A549 (cell line): ENCODE data around the gene IGSF11. TPM values are rescaled to one million over a fixed set of nuclear protein-coding genes. Genes with fewer than 3 reads are reported as not detected.

ENCODE experiments used
- ATAC-seq, 2 experiments: fragments of 200-7000 bp in 1 of 2; fragments of >200 bp in 1 of 2; cut with Nextera tagmentation in 1 of 2; cut with Tn5 transposase in 1 of 2; 3 replicates each; pipeline versions ENCODE4 v1.8.0 to v1.9.1; 2018 to 2020; ENCODE audit warnings: mild to moderate bottlenecking in 1 of 2, moderate library complexity in 1 of 2
- CTCF ChIA-PET: fragments of 300-600 bp; sonication (Branson Sonifier 250); formaldehyde crosslinking; extraction: SDS; loops from one replicate; lab custom pipeline; 2021; ENCODE audit warnings: antibody characterized with exemption, inconsistent platforms; lab: Yijun Ruan, JAX
- POLR2A ChIA-PET: fragments of 350-600 bp; formaldehyde crosslinking; extraction: SDS; loops from one replicate; lab custom pipeline; 2021; ENCODE audit warnings: antibody characterized with exemption, inconsistent platforms; lab: Yijun Ruan, JAX
- DNase-seq, 2 experiments: peaks; one replicate each; pipeline versions ENCODE4 v3.0.0 to v3.0.0-alpha.2; 2011 to 2016; ENCODE audit warnings: low read depth in 1 of 2, low spot score in 1 of 2
- FAIRE-seq: peaks from 2 replicates; lab custom pipeline; 2011; peaks lifted over from hg19 to GRCh38; lab: Jason Lieb, UNC
- H3K27ac ChIP-seq, 2 experiments: fragments of >200 bp; sonication (Bioruptor Twin); formaldehyde crosslinking; 3 replicates each; pipeline ENCODE4 v1.5.1; 2016 to 2017
- H3K4me1 ChIP-seq: fragments of >200 bp; sonication (Bioruptor Twin); formaldehyde crosslinking; 3 replicates; pipeline ENCODE4 v1.6.1; 2016
- H3K4me2 ChIP-seq: fragments of >200 bp; sonication (Bioruptor Twin); formaldehyde crosslinking; 3 replicates; pipeline ENCODE4 v1.6.1; 2016
- H3K4me3 ChIP-seq: fragments of >200 bp; sonication (Bioruptor Twin); formaldehyde crosslinking; 3 replicates; pipeline ENCODE4 v1.5.1; 2016
- H3K9me3 ChIP-seq: fragments of >200 bp; sonication (Bioruptor Twin); formaldehyde crosslinking; 3 replicates; pipeline ENCODE4 v1.6.1; 2016
- CBX8 ChIP-seq: fragments of 200-600 bp; sonication (generic); IDR thresholded peaks from 2 replicates; pipeline ENCODE4 v1.6.1; 2016
- CHD4 ChIP-seq: fragments of 200-600 bp; sonication (generic); IDR thresholded peaks from 2 replicates; pipeline ENCODE4 v1.6.1; 2016; ENCODE audit warnings: antibody characterized with exemption, mild to moderate bottlenecking, borderline replicate concordance
- E2F6 ChIP-seq: IDR thresholded peaks from 2 replicates; pipeline ENCODE4 v1.6.1; 2012; ENCODE audit warnings: low read depth, borderline replicate concordance
- EP300 ChIP-seq, 2 experiments: fragments of >200 bp; sonication (Bioruptor Twin); formaldehyde crosslinking; IDR thresholded peaks; 2 replicates in 1 of 2; 3 replicates in 1 of 2; pipeline ENCODE4 v1.6.1; 2016 to 2017
- FOXS1 ChIP-seq: fragments of 250-450 bp; sonication (Bioruptor Pico); IDR thresholded peaks from 2 replicates; pipeline ENCODE4 v1.5.0; 2020; ENCODE audit warnings: mild to moderate bottlenecking, moderate library complexity
- HDAC2 ChIP-seq: fragments of 200-600 bp; sonication (generic); IDR thresholded peaks from 2 replicates; pipeline ENCODE4 v1.6.1; 2016
- HOXA7 ChIP-seq: fragments of 250-450 bp; sonication (Bioruptor Pico); IDR thresholded peaks from 2 replicates; pipeline ENCODE4 v1.5.0; 2020; ENCODE audit warnings: mild to moderate bottlenecking, moderate library complexity
- KDM5A ChIP-seq: fragments of 200-600 bp; sonication (generic); IDR thresholded peaks from 2 replicates; pipeline ENCODE4 v1.6.1; 2016; ENCODE audit warnings: antibody characterized with exemption, mild to moderate bottlenecking
- MAFK ChIP-seq: fragments of 450-650 bp; IDR thresholded peaks from 2 replicates; pipeline ENCODE4 v1.6.1; 2014; ENCODE audit not compliant: partially characterized antibody
- NPAS2 ChIP-seq: fragments of 250-450 bp; sonication (Bioruptor Pico); IDR thresholded peaks from 2 replicates; pipeline ENCODE4 v1.8.0; 2022; ENCODE audit warnings: mild to moderate bottlenecking, moderate library complexity, borderline replicate concordance
- NR3C1 ChIP-seq: fragments of >200 bp; sonication (Bioruptor Twin); formaldehyde crosslinking; IDR thresholded peaks from 3 replicates; pipeline ENCODE4 v1.6.1; 2017
- RCOR1 ChIP-seq: fragments of 150-350 bp; IDR thresholded peaks from 2 replicates; pipeline ENCODE4 v1.6.1; 2014; ENCODE audit warnings: antibody characterized with exemption, low read length, low read depth
- TP53 ChIP-seq: fragments of 250-450 bp; sonication (Bioruptor Pico); IDR thresholded peaks from 2 replicates; pipeline ENCODE4 v1.5.0; 2021; ENCODE audit warnings: mild to moderate bottlenecking, moderate library complexity
- ZSCAN20 ChIP-seq: fragments of 250-450 bp; sonication (Bioruptor Pico); IDR thresholded peaks from 2 replicates; pipeline ENCODE4 v1.8.0; 2022; ENCODE audit warnings: mild to moderate bottlenecking, moderate library complexity
- WGBS: methylation state at CpG from one replicate; pipeline ENCODE4 v1.1.6; 2017; ENCODE audit errors: missing lambda C conversion rate; 5-methylcytosine and 5-hydroxymethylcytosine counted together
- polyA plus RNA-seq, 4 experiments: library from polyadenylated mRNA; depleted of rRNA in 3 of 4; stranded (reverse); fragments of >200 nt; fragmentation: RNase III in 1 of 4; extraction: RNeasy Plus Mini Kit Qiagen cat#74134 plus additional on column Dnase treatment in 1 of 4; gene quantifications; 2 replicates in 3 of 4; 3 replicates in 1 of 4; pipeline ENCODE4 v1.2.3, GENCODE V29; 2011 to 2017
- TF ChIP-seq, protein P1 (sequence below): fragments of 200-600 bp; sonication (generic); IDR thresholded peaks from 2 replicates; pipeline ENCODE4 v1.6.1; 2016; ENCODE audit warnings: antibody characterized with exemption, mild to moderate bottlenecking, moderate library complexity
- TF ChIP-seq, protein P2 (sequence below): fragments of 250-450 bp; sonication (Bioruptor Pico); IDR thresholded peaks from 2 replicates; pipeline ENCODE4 v1.5.0; 2020; ENCODE audit warnings: low read depth, mild to moderate bottlenecking, moderate library complexity
- TF ChIP-seq, protein P3 (sequence below): fragments of >200 bp; sonication (Bioruptor Twin); formaldehyde crosslinking; IDR thresholded peaks from 2 replicates; pipeline ENCODE4 v1.6.1; 2016
- TF ChIP-seq, protein P4 (sequence below): fragments of 250-450 bp; sonication (Bioruptor Pico); IDR thresholded peaks from 2 replicates; pipeline ENCODE4 v1.5.0; 2021; ENCODE audit warnings: mild to moderate bottlenecking, moderate library complexity, borderline replicate concordance
- TF ChIP-seq, protein P5 (sequence below): IDR thresholded peaks from 2 replicates; pipeline ENCODE4 v1.6.1; 2012
- TF ChIP-seq, protein P6 (sequence below): IDR thresholded peaks from 2 replicates; pipeline ENCODE4 v1.6.1; 2012

Gene IGSF11
- polyA plus RNA-seq, 2 of the 4 experiments (the other 2 are of a cell fraction), result 5.2 to 21.7 TPM

- no peak overlapping the region for H3K27ac ChIP-seq
- POLR2A ChIA-PET, result no interaction called here
- ATAC-seq (no peak), DNase-seq (no peak), FAIRE-seq (no peak)
- 0 out of 3 replicates have a peak, but pooled peaks cover 4% of the 10 kb centered on the region for H3K4me1 ChIP-seq
- TF ChIP-seq, protein P1, sequence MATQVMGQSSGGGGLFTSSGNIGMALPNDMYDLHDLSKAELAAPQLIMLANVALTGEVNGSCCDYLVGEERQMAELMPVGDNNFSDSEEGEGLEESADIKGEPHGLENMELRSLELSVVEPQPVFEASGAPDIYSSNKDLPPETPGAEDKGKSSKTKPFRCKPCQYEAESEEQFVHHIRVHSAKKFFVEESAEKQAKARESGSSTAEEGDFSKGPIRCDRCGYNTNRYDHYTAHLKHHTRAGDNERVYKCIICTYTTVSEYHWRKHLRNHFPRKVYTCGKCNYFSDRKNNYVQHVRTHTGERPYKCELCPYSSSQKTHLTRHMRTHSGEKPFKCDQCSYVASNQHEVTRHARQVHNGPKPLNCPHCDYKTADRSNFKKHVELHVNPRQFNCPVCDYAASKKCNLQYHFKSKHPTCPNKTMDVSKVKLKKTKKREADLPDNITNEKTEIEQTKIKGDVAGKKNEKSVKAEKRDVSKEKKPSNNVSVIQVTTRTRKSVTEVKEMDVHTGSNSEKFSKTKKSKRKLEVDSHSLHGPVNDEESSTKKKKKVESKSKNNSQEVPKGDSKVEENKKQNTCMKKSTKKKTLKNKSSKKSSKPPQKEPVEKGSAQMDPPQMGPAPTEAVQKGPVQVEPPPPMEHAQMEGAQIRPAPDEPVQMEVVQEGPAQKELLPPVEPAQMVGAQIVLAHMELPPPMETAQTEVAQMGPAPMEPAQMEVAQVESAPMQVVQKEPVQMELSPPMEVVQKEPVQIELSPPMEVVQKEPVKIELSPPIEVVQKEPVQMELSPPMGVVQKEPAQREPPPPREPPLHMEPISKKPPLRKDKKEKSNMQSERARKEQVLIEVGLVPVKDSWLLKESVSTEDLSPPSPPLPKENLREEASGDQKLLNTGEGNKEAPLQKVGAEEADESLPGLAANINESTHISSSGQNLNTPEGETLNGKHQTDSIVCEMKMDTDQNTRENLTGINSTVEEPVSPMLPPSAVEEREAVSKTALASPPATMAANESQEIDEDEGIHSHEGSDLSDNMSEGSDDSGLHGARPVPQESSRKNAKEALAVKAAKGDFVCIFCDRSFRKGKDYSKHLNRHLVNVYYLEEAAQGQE, result no peak
- no peaks in the 10 kb centered on the region for H3K9me3 ChIP-seq
- whole genome bisulfite sequencing, result 91% methylated on average over 1 of the region's 1 CpG
- CTCF ChIA-PET, result interaction anchor here (1.2 kb wide), 1 partner anchor 11 kb away, joined by 3 read pairs; no protein-coding TSS in a partner anchor
- H3K4me3 ChIP-seq, result no peak overlapping the region
- no peak overlapping the region for H3K4me2 ChIP-seq
These were observed 78.6 kb downstream of the IGSF11 start for GRCh38 chr3:118955914-118956556.

- no peak for ATAC-seq
- no peak for FAIRE-seq
- Histone ChIP-seq H3K9me3 (no peaks in the 10 kb centered on the region), H3K27ac (no peak overlapping the region), H3K4me3 (no peak overlapping the region), H3K4me2 (no peak overlapping the region), H3K4me1 (no peaks in the 10 kb centered on the region)
- ChIA-PET POLR2A (no interaction called here), CTCF (interaction anchor here (1.2 kb wide), 1 partner anchor 67 kb away, joined by 4 read pairs; no protein-coding TSS in a partner anchor)
- DNase-seq, result no peak
- TF ChIP-seq NPAS2 (no peak), CBX8 (no peak), TP53 (CRISPR knock-in tag) (no peak), FOXS1 (CRISPR knock-in tag) (no peak)
- TF ChIP-seq, protein P2, sequence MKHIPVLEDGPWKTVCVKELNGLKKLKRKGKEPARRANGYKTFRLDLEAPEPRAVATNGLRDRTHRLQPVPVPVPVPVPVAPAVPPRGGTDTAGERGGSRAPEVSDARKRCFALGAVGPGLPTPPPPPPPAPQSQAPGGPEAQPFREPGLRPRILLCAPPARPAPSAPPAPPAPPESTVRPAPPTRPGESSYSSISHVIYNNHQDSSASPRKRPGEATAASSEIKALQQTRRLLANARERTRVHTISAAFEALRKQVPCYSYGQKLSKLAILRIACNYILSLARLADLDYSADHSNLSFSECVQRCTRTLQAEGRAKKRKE (CRISPR knock-in tag), result no peak
These were observed 83.6 kb downstream of the IGSF11 start for GRCh38 chr3:118951089-118951488.

GRCh38 chr3:118949113-118949760 is 85.4 kb downstream of the IGSF11 start:
- CTCF ChIA-PET, result interaction anchor here (0.6 kb wide), 1 partner anchor 92 kb away, joined by 3 read pairs; no protein-coding TSS in a partner anchor
- FAIRE-seq, result peak; percentile 56

GRCh38 chr3:118948146-118948545 is 86.5 kb downstream of the IGSF11 start:
- H3K27ac ChIP-seq, result no peak overlapping the region
- H3K4me2 ChIP-seq, result no peak overlapping the region
- ATAC-seq (no peak), FAIRE-seq (no peak), DNase-seq (no peak)
- ChIA-PET CTCF (no interaction called here), POLR2A (no interaction called here)
- WGBS, result 92% methylated on average over 5 of the region's 5 CpGs
- no peak overlapping the region for H3K4me3 ChIP-seq
- H3K9me3 ChIP-seq, result no peaks in the 10 kb centered on the region
- no peaks in the 10 kb centered on the region for H3K4me1 ChIP-seq
- TF ChIP-seq HOXA7 (CRISPR knock-in tag), result no peak
- TF ChIP-seq, protein P3, sequence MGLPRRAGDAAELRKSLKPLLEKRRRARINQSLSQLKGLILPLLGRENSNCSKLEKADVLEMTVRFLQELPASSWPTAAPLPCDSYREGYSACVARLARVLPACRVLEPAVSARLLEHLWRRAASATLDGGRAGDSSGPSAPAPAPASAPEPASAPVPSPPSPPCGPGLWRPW, result no peak
- TF ChIP-seq MAFK, result no peak
- no peak for TF ChIP-seq HDAC2
- TF ChIP-seq, protein P4, sequence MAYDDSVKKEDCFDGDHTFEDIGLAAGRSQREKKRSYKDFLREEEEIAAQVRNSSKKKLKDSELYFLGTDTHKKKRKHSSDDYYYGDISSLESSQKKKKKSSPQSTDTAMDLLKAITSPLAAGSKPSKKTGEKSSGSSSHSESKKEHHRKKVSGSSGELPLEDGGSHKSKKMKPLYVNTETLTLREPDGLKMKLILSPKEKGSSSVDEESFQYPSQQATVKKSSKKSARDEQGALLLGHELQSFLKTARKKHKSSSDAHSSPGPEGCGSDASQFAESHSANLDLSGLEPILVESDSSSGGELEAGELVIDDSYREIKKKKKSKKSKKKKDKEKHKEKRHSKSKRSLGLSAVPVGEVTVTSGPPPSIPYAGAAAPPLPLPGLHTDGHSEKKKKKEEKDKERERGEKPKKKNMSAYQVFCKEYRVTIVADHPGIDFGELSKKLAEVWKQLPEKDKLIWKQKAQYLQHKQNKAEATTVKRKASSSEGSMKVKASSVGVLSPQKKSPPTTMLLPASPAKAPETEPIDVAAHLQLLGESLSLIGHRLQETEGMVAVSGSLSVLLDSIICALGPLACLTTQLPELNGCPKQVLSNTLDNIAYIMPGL, result no peak
- TF ChIP-seq, protein P5, sequence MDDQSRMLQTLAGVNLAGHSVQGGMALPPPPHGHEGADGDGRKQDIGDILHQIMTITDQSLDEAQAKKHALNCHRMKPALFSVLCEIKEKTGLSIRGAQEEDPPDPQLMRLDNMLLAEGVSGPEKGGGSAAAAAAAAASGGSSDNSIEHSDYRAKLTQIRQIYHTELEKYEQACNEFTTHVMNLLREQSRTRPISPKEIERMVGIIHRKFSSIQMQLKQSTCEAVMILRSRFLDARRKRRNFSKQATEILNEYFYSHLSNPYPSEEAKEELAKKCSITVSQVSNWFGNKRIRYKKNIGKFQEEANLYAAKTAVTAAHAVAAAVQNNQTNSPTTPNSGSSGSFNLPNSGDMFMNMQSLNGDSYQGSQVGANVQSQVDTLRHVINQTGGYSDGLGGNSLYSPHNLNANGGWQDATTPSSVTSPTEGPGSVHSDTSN, result no peak
- no peak for TF ChIP-seq NPAS2
- no peak for TF ChIP-seq NR3C1

More at GRCh38 chr3:118949113-118949760, 85.4 kb downstream of the IGSF11 start:
- Histone ChIP-seq H3K9me3 (no peaks in the 10 kb centered on the region), H3K4me2 (no peak overlapping the region), H3K4me1 (no peaks in the 10 kb centered on the region), H3K27ac (no peak overlapping the region), H3K4me3 (no peak overlapping the region)
- DNase-seq, result no peak
- no peak for ATAC-seq
- WGBS, result 74% methylated on average over 1 of the region's 1 CpG
- no peak for TF ChIP-seq EP300 (IDR thresholded peaks at IDR 0.05)
- TF ChIP-seq KDM5A, result no peak
- TF ChIP-seq MAFK, result no peak
- TF ChIP-seq RCOR1, result no peak
- no peak for TF ChIP-seq ZSCAN20 (CRISPR knock-in tag)
- TF ChIP-seq, protein P6, sequence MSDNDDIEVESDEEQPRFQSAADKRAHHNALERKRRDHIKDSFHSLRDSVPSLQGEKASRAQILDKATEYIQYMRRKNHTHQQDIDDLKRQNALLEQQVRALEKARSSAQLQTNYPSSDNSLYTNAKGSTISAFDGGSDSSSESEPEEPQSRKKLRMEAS, result no peak
- TF ChIP-seq CHD4, result no peak
- no peak for TF ChIP-seq E2F6
- POLR2A ChIA-PET, result no interaction called here
